ENCODE measurements around the gene PAFAH1B1. TPM values are rescaled to one million over a fixed set of nuclear protein-coding genes. Genes with fewer than 3 reads are reported as not detected.

PAFAH1B1 gene
- total RNA-seq, 1 experiment from 2014 or later, result 114 TPM

DNA sequence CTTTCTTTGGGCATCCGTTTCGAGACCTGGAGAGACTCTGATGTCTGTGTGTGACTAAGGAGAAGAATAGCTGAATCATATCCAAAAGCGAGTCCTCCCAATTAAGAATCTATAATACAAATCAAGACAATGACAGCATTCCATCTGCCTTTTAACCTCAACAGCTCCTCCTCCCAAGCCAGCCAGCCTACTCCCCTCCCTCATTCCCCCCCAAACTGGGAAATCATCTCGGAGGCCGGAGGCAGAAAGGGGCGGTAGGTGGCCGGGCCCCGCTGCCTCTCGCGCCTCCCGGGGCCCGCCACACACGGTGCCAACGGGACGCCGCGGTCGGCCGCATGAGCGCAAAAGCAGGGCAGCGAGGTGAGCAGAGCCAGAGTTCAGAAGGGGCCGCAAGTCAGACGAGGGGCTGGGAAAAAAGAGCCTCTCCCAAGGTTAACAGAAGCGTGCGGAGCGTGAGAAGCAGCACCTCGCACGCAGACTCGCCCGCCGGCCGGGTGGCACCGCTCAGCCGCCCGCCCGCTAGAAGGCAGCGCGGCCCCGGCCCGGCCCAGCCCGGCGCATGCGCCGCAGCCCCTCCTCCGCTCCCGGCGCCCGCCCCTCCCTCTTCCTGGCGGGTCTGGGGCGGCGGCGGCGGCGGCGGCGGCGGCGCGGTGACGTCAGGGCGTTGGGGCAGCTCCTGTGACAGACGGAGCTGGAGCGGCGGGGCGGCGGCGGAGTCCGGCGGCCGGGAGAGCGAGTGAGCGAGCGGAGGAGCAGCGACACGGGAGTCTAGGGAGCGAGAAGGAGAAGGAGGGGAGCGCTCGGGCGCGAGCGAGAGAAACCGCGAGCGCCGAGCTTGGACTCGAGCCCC lies at the start of gene PAFAH1B1 (continued):
- TF ChIP-seq, protein P1, sequence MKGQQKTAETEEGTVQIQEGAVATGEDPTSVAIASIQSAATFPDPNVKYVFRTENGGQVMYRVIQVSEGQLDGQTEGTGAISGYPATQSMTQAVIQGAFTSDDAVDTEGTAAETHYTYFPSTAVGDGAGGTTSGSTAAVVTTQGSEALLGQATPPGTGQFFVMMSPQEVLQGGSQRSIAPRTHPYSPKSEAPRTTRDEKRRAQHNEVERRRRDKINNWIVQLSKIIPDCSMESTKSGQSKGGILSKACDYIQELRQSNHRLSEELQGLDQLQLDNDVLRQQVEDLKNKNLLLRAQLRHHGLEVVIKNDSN (CRISPR knock-in tag; IDR thresholded peaks at IDR 0.05), result no peak; the same call in 1 of the 2 replicates
- TF ChIP-seq, protein P2, sequence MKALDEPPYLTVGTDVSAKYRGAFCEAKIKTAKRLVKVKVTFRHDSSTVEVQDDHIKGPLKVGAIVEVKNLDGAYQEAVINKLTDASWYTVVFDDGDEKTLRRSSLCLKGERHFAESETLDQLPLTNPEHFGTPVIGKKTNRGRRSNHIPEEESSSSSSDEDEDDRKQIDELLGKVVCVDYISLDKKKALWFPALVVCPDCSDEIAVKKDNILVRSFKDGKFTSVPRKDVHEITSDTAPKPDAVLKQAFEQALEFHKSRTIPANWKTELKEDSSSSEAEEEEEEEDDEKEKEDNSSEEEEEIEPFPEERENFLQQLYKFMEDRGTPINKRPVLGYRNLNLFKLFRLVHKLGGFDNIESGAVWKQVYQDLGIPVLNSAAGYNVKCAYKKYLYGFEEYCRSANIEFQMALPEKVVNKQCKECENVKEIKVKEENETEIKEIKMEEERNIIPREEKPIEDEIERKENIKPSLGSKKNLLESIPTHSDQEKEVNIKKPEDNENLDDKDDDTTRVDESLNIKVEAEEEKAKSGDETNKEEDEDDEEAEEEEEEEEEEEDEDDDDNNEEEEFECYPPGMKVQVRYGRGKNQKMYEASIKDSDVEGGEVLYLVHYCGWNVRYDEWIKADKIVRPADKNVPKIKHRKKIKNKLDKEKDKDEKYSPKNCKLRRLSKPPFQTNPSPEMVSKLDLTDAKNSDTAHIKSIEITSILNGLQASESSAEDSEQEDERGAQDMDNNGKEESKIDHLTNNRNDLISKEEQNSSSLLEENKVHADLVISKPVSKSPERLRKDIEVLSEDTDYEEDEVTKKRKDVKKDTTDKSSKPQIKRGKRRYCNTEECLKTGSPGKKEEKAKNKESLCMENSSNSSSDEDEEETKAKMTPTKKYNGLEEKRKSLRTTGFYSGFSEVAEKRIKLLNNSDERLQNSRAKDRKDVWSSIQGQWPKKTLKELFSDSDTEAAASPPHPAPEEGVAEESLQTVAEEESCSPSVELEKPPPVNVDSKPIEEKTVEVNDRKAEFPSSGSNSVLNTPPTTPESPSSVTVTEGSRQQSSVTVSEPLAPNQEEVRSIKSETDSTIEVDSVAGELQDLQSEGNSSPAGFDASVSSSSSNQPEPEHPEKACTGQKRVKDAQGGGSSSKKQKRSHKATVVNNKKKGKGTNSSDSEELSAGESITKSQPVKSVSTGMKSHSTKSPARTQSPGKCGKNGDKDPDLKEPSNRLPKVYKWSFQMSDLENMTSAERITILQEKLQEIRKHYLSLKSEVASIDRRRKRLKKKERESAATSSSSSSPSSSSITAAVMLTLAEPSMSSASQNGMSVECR (CRISPR knock-in tag; IDR thresholded peaks at IDR 0.05; ENCODE audit: borderline replicate concordance), result peak; percentile 57; the same call in 1 of the 2 replicates
- TF ChIP-seq ZNF317 (CRISPR knock-in tag; IDR thresholded peaks at IDR 0.05; ENCODE audit: borderline replicate concordance, low read depth) (no peak), NR1H2 (CRISPR knock-in tag; IDR thresholded peaks at IDR 0.05) (no peak), FOXK1 (CRISPR knock-in tag; IDR thresholded peaks at IDR 0.05) (peak; percentile 26; the same call in 1 of the 2 replicates), CBFB (CRISPR knock-in tag; IDR thresholded peaks at IDR 0.05; ENCODE audit: low read depth) (no peak; the same call in 1 of the 2 replicates), CREB1 (CRISPR knock-in tag; IDR thresholded peaks at IDR 0.05) (no peak), GABPB1 (CRISPR knock-in tag; IDR thresholded peaks at IDR 0.05) (no peak), MYBL2 (CRISPR knock-in tag; IDR thresholded peaks at IDR 0.05) (no peak), GTF2I (CRISPR knock-in tag; conservative IDR thresholded peaks at IDR 0.05) (no peak), SMAD3 (CRISPR knock-in tag; IDR thresholded peaks at IDR 0.05; ENCODE audit: borderline replicate concordance) (no peak), HMGA2 (CRISPR knock-in tag; IDR thresholded peaks at IDR 0.05) (no peak), EMX1 (CRISPR knock-in tag; IDR thresholded peaks at IDR 0.05) (no peak), FOXP1 (CRISPR knock-in tag; IDR thresholded peaks at IDR 0.05; ENCODE audit: borderline replicate concordance) (peak; percentile 75; the same call in 1 of the 2 replicates)
- TF ChIP-seq, protein P3, sequence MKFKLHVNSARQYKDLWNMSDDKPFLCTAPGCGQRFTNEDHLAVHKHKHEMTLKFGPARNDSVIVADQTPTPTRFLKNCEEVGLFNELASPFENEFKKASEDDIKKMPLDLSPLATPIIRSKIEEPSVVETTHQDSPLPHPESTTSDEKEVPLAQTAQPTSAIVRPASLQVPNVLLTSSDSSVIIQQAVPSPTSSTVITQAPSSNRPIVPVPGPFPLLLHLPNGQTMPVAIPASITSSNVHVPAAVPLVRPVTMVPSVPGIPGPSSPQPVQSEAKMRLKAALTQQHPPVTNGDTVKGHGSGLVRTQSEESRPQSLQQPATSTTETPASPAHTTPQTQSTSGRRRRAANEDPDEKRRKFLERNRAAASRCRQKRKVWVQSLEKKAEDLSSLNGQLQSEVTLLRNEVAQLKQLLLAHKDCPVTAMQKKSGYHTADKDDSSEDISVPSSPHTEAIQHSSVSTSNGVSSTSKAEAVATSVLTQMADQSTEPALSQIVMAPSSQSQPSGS (CRISPR knock-in tag; IDR thresholded peaks at IDR 0.05; ENCODE audit: borderline replicate concordance, low read depth), result no peak
- TF ChIP-seq, protein P4, sequence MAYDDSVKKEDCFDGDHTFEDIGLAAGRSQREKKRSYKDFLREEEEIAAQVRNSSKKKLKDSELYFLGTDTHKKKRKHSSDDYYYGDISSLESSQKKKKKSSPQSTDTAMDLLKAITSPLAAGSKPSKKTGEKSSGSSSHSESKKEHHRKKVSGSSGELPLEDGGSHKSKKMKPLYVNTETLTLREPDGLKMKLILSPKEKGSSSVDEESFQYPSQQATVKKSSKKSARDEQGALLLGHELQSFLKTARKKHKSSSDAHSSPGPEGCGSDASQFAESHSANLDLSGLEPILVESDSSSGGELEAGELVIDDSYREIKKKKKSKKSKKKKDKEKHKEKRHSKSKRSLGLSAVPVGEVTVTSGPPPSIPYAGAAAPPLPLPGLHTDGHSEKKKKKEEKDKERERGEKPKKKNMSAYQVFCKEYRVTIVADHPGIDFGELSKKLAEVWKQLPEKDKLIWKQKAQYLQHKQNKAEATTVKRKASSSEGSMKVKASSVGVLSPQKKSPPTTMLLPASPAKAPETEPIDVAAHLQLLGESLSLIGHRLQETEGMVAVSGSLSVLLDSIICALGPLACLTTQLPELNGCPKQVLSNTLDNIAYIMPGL (CRISPR knock-in tag; IDR thresholded peaks at IDR 0.05), result no peak
- TF ChIP-seq, protein P5, sequence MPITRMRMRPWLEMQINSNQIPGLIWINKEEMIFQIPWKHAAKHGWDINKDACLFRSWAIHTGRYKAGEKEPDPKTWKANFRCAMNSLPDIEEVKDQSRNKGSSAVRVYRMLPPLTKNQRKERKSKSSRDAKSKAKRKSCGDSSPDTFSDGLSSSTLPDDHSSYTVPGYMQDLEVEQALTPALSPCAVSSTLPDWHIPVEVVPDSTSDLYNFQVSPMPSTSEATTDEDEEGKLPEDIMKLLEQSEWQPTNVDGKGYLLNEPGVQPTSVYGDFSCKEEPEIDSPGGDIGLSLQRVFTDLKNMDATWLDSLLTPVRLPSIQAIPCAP (CRISPR knock-in tag; IDR thresholded peaks at IDR 0.05), result no peak

Data from WTC11 (cell line).